Measurements from ENCODE around the gene PTPRF.

PTPRF gene

DNA sequence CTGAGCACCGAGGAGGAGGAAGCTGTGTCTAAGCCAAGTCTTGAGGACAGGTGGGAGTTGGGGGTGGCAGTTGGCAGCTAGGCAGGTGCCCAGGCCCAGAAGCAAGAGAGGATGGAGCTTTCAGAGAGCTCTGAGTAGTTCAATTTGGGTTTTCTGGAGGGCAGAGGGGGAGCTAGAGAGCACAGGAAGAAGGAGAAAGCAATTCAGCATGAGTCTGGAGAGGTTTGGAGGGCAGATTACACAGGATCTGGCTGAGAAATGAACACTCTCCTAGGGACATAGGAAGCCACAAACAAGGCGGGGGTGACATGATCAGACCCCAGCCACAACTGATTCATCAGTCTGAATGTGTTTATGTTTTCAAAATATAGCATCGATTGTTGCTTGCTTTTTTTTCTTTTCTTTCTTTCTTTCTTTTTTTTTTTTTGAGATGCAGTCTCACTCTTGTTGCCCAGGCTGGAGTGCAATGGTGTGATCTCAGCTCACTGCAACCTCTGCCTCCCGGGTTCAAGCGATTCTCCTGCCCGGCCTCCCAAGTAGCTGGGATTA, 23.8 kb downstream of the PTPRF start:
- no peak for DNase-seq

DNA sequence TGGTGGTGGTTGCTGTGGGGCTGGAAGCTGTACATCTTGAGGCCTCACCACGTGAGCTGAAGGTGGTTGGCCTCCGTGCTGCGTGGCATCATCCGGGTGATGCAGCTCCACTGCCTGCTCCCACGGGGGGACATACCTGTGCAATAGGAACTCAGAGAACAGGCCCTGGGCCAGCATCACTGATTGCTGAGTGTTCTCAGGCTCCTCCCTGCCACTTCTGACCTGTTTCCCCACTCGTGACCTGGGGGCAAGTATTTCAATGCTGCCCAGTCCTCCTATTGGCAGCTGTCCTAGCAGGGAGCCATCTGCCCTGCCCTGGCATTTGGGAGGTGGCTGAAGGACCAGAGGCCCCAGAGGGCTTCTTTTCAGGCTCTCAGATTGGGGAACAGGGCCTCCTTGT, 26.1 kb downstream of the PTPRF start:
- DNase-seq, result no peak

- DNase-seq, result no peak
Measured at GRCh38 chr1:43557744-43558245, 27.1 kb downstream of the PTPRF start.

GRCh38 chr1:43558346-43558841, 27.7 kb downstream of the PTPRF start:
- DNase-seq, result no peak

DNA sequence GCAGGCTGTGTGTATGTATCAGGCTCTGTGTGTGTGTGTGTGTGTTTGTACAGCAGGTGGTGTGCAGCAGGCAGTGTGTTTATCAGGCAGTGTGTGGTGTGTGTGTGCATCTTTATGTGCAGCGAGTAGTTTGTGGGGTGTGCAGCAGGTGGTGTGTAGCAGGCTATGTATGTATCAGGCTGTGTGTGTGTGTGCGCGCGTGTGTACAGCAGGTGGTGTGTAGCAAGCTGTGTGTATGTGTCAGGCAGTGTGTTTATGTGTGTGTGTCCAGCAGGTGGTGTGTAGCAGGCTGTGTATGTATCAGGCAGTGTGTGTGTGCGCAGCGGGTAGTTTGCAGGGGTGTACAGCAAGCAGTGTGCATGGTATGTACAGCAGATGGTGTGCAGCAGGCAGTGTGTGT, 29.0 kb downstream of the PTPRF start:
- no peak for DNase-seq

- DNase-seq, result no peak
Measured at GRCh38 chr1:43560286-43560685, 29.6 kb downstream of the PTPRF start.

GRCh38 chr1:43563876-43564539, 33.3 kb downstream of the PTPRF start:
- DNase-seq, result no peak

DNA sequence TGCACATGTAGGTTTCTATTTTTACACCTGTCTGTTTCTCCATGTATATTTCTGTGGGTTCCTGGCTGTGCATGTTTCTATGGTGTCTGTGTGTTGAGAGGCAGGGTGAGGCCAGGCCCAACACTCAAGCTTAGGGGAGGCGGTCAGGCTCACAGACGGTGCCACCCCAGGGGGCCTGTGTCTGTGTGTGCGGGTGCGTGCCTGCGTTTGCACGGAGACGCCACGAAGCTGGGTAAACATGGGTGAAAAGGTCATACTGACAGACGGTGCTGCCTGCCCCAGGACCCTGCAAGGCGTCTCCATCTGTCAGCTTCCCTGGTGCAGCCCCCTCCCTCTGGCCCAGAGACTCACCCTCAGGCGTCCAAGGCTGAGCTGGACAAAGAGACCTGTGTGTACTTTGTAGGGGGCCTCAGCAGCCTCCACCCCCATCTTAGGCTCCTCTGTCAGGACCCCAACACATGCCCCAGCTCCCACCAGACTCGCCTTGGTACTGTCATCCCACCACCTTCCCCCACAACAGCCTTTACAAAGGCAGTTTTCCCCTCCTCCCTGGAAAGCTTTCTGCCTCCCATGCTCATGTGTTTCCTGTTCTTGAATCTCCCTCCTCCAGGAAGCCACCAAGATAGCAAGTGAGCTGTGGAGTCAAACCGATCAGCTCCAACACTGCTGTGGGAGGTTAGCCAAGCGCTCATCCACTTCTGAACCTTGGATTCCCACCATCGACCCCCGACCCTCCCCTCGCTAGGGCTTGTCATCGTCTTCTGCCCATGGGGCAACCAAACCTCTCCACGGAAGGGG, 34.1 kb downstream of the PTPRF start:
- DNase-seq, result no peak

DNA sequence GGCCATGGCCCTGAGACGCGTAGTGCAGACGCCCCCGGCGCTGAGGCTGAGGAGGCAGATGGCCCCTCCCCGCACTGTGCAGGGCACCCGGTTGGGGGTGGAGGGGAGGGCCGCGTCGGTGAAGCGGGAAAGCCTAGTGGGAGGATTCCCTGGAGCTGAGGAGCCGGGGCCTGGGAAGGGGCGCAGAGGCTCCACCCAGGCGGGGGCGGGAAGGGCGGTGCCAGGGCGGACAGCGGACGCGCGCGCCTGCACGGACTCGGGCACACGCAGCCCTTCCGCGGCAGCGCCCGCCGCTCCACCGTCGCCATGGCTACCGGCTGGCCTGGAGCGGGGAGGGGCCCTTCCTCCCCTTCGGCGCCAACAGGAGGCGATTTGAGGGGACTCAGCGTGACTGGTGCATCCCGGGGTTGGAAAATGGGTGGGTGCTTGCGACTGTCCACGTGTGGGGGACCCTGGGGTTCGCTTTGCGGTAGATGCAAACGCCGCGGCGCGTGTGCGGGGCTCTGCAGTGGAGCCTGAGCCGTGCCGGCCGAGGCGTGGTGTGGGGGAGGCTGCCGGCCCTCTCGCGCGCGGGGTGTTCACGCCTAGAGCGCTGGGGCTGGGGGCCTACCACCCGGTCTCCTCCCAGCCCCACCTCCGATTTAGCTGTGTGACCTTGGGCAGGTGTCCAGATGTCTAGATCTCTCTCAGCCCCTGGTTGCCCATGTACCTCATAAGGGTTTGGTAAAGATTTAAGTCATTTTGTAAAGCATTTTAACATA, 35.1 kb downstream of the PTPRF start:
- peak; percentile 10 for DNase-seq

GRCh38 chr1:43566382-43567044, 35.8 kb downstream of the PTPRF start:
- DNase-seq, result no peak

GRCh38 chr1:43569175-43569574, 38.5 kb downstream of the PTPRF start:
- no peak for DNase-seq

GRCh38 chr1:43570277-43570676, 39.6 kb downstream of the PTPRF start:
- DNase-seq, result no peak

DNA sequence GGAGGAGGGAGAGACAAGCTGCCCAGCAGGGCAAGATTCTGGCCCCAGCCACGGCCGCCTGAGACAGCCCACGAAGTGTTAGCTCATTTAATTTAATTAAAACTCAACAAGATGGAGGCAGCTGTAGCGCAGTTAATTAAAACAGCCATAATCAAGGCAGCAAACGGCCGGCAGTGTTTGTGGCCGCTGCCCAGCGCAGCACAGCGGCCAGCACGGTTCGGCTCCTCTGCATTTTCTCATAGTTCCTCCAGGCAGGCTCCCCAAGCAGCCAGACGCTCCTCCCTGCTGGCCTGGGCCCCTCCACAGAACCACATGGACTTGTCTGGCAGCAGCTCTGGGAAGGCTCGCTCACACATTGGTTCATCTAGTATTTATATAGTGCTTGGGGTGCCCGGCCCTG, 40.0 kb downstream of the PTPRF start:
- DNase-seq, result no peak

GRCh38 chr1:43572084-43572483, 41.4 kb downstream of the PTPRF start:
- DNase-seq, result no peak

- DNase-seq, result no peak
Measured at GRCh38 chr1:43572538-43572937, 41.9 kb downstream of the PTPRF start.

DNA sequence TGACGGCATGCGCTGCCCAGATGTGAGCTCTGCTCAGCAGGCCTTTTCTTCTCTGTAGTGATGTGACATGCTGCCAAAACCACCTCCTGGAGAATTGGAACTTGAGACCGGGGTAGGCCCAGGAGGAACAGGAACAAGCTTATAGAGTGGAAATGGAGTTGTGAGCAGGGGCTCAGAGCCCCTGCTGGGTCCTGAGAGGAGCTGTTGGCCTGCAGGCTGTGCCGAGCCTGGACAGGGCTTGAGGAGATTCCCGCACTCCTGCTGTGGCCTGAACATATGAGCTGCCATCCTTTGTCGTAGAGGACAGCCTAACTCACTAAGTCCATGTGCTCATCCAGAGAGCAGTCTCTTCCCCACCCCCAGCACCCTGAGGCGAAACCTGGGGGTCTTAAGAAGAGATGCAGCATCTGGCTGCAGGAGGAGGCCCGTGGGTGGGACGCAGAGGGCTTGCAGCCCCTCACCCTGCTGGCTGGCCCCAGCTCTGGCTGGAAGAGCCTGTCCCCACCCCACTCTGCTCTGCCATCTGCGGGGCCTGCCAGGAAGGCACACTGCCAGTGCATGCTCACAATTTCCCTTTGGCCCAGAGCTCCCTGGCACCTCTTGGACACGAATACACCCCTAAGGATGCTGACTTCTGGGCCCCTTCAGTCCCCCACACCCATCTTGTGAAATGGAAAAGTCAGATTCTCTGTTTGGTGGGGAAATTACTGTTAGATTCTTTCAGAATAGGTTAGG, 42.5 kb downstream of the PTPRF start:
- DNase-seq, result no peak

- no peak for DNase-seq
Measured at GRCh38 chr1:43576521-43576920, 45.8 kb downstream of the PTPRF start.

GRCh38 chr1:43577655-43578542, 47.2 kb downstream of the PTPRF start:
- DNase-seq, result no peak

DNA sequence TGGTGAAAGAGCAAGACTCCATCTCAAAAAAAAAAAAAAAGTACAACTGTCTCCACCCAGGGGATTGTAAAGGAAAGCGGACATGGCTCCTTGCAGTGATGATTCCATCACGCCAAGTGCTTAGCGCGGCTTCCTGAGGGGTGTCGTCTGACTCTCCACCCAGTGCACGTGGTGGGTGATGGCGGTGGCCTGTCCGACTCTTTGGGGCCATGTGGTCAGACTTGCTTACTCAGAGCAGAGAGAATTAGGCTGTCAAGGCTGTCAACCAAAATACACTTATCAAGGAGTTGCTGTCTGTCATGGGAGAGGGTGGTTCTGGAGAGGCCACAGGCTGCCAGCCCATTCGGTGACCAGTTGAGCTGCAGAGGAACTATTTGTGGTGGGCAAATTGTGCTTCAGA, 49.4 kb downstream of the PTPRF start:
- DNase-seq, result no peak

- DNase-seq, result no peak
Measured at GRCh38 chr1:43582162-43582566, 51.5 kb downstream of the PTPRF start.

- DNase-seq, result no peak
Measured at GRCh38 chr1:43583058-43583457, 52.4 kb downstream of the PTPRF start.
